ENCODE measurements around the gene PARD3.

PARD3 gene

DNA sequence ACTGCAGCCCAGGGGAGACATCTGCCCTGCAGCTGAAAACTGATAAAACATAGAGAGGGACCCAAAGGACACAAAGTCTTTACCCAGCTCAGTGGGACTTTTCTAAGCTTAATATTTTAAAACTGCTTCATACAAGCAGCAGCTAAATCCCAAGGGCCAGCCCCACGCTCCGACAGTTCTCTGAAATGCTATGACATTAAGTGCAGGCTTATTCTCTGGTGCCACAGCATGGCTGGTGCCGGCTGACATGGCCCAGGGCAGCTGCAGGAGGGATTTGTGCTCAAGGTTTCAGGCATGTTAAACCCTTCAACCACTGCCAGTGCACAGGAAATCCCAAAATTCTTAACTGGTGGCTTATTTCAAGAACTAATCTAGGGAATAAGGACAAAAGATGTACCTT lies 170.9 kb downstream of the PARD3 start:
- DNase-seq: no peak

DNA sequence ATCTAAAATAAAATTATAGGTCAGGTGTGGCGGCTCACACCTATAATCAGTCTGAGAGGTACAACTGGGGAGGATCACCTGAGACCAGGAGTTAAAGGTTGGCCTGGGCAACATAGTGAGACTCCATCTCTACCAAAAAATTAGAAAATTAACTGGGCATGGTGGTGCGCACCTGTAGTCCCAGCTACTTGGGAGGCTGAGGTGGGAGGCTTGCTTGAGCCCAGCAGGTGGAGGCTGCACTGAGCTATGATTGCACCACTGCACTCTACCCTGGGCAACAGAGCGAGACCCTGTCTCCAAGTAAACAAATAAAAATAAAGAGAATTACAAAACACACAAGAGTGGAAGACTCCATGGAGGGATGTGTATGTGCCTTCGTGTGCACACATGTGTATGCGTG lies 171.5 kb downstream of the PARD3 start:
- no peak for DNase-seq

DNA sequence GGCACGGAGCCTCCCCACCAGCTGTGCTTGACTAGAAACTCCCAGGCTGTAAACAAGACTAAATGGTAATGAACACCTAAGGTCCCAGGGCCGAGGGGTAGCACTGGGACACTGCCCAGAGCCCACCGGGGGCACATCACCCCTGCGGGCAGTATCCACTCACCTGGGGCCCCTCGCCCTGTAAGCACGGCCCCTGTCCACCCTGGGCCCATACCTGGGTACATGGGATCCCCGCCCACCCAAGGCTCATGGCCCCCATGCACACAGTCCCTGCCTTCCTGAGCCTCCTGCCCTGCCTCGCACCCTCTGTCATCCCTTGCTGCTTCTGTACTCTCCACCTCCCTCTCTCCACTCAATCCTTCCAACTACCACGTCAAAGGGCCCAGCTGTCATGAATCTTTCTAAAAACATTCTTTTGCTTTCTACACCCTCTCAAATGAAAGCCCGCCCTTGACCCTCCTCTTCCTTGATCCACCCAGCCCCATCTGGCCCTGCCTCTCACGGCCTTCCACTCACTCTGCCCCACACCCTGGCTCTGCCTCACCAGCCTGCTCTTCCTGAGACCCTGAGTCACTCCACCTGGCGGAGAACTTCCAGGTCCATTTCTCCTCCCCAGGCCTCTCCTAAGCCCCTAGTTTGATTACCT lies 173.1 kb downstream of the PARD3 start:
- DNase-seq: no peak

DNA sequence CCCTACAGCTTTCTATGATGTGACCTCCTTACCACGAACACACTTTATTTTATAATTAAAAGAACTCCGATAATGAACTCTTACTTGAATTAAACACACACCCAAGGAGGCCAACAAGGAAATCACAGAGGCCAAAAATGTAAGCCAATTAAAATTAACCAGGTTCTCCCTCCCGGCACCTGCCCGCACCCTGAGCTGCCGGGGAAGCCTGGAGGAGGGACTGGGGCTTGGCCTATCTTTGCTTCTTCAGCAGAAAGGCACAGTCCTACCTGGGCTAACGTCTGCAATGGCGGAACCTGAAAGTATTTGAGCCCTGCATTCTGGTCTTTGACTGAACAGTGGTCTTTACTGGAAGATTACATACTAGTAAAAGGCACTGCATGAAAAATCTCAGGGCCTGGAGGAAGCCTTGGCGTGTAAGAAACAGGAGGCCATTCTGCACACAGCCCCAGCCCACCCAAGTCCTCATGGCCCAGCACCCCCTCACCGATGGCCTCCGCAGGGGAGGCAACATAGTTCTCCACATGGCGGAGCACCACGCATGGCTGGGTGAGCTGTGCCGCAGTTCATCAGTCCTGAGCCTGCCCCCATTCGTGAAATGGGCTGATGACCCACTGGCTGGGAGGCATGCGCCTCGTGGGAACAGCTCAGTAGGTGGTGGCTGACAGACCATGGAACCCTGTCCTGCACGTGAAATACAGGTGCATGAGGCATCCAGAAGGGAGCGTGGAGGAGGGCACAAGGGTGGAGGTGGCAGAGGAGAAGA lies 173.8 kb downstream of the PARD3 start:
- DNase-seq: no peak

DNA sequence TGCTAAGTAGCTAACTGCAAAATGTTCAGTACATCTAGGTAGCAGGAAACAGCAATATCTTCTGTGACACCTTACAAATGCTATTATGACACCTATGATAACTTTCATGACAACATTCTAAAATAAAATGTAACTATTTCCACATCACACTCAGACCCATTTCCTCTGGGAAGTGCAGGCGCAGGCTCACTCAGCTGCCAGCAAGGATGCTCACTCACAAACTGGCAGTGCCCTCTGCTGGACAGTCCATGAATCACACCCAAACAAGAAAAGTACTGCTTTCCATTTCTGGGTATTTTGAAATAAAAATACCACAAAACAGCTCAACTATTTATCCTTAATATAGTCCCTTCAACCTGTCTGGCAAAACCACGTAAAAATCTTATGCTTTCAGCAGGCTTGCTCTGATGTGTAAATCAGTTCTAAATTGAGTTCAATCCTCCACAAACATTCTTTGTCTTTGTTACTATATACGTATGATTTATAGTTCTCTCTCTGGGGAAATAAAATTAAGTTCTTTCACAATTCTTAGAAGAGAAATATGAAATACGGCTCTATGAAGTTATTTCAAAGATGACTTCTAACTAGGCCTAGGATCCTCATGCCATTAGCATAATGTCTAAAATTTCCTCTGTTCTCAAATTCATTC lies 176.6 kb downstream of the PARD3 start:
- DNase-seq: peak; percentile 78

DNA sequence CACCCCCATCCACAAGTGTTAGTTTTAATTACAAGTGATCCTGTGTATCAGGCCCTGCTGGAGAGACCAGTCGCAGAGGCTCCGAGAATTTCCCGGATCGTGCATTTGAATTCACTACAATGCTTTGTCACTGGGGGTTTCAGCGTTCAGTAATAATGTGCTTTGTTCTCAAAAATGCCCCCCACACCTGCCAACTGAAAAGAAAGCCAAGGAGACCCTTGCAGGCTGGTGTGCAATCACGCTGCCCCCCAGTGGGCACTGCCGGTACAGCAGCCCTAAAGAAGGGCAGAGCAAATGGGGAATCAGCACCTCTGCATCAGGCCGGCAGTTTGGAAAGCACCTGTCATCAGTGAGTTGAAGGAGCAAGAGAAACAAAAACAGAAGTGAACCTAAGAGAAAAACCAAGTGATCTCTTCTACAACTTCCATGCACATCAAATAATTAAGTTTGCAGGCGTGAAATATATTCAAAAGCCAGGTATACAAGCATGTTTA lies 177.6 kb downstream of the PARD3 start:
- peak; percentile 17 for DNase-seq

DNA sequence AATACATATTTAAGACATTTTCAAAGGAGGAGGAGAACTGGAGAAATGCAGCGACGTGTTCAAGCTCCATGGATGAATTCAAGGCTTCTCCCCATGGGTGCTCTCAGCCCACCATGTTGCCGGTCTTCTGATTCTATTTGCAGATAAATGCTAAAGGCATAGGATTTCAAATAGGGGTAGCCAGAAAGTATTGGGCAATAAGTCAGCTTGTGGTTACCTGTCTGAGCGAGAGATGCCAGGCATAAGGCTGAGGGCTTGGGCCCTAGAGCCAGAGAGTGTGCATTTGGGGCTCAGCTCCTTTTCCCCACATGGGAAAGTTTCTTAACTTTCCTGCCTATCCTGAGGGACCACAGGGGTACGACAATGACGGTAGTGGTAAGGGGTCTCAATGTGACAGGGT lies 180.0 kb downstream of the PARD3 start:
- no peak for DNase-seq

DNA sequence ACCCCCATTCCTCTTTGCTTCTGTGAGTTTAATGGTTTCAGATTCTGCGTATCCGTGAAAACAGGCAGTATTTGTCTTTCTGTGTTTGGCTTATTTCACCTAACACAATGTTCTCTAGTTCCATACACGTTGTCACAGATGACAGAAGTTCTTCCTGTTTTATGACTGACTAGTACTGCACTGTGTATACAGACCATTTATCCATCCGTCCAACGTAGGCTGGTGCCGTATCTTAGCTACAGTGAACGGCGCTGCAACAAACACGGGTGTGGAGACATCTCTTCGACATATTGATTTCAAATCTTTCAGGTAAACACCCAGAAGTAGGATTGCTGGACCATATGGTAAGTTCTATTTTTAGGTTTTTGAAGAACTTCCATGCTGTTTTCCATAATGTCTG lies 181.7 kb downstream of the PARD3 start:
- no peak for DNase-seq

DNA sequence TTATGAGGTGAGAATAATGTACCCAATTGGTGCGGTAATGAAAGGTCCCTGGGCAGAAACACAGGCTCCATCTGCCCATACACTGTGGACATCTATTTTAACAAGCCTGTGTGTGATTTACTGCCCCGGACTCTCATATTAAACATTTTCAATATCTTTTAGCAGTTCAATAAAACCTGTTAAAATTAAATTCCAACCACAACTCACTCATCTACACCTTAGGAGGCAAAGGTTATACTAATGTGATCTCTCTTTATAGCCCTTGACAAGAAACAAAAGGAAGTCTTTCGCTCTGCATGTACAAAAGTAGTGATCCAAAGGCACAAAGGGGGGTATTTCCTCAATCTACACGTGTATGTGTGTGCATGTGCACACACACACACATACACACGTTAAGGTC lies 186.0 kb downstream of the PARD3 start:
- DNase-seq: no peak

DNA sequence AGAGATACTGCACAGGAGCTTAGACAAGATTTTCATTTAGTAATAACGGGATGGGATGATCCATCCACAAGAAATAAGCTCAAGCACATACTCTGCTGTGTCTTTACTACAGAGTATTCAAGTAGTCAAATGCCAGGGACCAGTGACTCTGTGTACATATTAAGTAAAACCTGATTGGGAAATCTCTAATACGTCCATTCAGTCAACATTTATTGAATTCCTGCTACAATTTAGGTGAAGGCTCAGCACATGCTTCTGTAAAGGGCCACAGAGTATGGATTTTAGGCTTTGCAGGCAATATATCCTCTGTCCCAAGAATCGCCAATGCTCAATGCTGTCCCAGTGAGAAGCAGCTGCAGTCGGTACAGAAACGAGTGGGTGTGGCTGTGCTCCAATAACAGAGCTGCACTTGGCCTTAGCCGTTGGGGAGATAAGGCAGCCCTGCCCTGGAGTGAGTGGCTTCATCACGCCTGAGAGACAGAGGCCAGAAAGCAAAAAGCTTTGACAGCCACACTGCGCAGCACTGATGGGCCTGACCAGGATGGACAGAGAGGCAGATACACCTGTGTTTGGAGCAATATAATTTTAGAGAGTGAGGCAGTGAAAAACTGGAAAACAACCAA lies 186.8 kb downstream of the PARD3 start:
- DNase-seq: no peak

DNA sequence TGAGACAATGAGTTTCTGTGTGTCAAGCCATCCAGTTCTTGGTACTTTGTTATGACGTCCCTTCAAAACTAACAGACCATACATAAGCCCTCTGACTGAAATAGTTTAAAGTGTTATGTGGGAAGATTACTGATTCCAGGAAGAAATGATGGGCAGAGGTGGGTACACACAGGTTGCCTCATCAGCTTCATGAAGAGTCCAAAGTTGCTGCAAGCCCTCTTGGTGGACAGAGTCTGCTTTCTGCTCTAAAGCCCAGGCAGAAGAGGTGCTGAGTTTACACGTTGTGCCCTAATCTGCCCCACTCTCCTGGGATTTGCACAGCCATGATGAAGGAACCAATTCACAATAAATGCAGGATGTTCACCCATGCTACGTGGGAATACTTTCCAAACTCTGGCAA lies 187.4 kb downstream of the PARD3 start:
- DNase-seq: no peak

DNA sequence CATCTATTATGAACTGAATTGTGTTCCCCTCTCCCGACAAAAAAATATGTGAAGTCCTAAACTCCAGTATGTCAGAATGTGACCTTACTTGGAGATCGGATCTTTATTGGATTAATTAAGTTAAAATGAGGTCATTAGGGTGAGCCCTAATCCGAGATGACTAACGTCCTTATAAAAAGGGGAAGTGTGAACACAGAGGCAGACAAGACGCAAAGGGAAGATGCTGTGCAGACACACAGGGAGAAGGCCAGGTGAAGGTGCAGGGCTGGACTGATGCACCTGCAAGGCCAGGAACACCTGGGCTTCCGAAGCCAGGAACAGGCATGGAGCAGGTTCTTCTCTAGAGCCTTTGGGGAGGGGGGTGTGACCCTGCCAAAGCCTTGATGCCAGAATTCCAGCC lies 187.8 kb downstream of the PARD3 start:
- DNase-seq: no peak

DNA sequence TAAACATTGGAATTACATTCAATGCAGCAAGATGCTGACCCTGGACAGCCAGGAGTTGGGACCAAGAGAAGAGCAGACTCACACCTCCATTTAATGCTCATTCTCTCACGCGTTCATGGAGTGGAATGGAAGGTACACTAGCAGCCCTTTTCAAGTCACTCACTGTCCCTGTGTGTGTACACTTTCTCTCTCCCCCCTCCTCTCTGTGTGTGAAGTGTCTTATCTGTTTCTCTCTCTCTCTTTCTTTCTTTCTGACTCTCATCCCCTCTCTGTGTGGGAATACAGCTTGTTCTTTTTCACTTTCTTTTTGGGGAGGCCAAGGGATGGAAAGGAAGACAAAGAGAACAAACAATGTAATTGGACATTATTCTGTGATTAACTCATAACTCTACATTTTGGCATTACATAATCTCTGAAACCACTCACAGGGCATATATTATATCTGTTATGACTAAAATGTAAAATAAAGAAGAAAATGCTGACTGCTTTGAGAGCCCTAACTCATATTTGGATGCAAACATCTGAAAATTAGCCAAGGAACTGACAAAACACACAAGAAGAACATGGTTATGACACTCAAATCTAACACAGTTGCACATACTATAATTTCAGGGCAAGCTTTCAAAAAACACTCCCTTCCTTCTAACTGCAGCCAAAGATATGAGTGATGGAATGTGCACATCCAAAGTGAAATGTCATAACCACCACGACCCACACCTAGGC lies 188.8 kb downstream of the PARD3 start:
- peak; percentile 20 for DNase-seq

DNA sequence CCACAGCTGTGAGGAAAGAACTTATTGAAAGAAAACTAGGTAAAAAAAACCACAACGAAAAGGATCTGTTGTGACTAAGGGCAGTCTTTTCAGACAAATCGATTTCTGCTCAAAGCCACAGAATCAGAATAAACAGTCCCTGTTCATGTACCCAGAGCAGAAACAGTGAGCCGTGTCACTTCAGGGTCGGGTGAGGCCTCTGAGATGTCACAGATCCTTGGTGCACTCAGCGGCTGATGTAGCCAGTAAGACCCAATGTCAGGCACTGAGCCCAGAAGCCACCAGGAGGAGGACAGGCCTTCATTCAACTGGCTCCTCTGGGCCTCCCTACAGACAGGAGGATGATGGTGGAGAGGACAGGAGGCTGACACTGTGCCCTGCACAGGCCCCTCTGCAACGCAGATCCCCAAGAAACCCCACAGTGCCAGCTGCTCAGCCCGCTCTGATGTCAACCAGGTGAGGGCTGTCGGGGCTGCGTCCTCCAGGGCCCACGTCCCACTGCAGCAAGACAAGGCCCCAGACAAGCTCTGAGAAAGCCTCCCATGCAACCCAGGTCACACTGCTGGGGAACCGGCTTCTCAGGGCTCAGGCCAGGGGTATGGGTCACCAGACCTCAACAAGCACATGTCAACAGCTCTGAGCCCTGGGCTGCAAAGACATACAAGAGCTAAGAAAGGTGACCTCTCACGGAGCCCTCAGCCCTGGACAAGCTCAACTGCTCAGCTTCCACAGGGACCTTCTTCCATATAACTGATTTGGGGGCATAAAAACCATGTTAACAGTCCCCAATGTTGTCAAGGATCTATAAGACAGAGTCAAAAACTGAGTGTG lies 190.6 kb downstream of the PARD3 start:
- no peak for DNase-seq

DNA sequence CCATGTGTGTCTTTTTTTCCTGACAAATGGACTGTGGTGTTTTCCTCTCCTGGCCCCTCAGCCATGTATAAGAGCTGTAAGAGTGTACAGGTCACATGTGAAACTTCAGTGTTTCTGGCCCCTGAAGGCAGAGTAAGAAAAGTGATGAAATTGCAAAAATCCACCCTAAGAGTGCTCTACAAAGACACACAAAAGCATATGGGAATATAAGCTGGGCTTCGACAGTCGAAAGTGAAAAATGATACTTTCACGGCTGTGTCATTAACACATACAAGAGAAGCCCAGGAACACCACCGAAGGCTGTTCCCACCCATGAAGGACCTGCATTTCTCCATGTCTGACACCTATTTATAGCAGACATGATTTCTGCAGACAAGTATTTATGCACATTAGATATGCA lies 192.2 kb downstream of the PARD3 start:
- no peak for DNase-seq

DNA sequence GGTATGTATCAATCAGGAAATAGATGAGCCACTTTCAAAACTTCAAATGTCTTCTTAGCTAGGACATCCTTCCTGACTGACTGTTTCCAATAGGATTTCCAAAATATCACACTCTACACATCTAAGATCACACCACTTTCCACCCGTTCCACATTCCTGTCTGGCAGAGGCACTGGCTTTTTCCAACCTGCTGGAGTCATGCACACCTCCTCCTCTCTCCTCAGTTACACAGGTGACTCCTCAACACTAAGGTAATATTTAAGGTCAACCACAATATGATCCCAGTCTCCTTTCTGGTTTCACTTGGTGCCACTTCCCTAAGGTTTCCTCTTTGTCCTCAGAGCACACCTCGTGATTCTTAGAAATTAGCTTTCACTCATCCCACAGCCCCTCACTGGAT lies 196.5 kb downstream of the PARD3 start:
- DNase-seq: no peak

DNA sequence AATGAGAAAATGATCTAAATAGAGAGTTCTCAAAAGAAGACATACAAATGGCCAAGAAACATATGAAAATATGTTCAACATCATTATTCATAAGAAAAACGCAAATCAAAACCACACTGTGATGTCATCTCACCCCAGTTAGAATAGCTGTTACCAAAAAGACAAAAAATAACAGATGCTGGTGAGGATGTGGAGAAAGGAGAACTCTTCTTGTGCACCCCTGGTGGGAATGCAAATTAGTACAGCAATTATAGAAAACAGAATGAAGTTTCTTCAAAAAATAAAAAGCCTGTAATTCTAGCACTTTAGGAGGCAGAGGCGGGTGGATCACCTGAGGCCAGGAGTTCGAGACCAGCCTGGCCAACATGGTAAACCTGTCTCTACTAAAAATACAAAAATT lies 199.3 kb downstream of the PARD3 start:
- DNase-seq: peak; percentile 41

DNA sequence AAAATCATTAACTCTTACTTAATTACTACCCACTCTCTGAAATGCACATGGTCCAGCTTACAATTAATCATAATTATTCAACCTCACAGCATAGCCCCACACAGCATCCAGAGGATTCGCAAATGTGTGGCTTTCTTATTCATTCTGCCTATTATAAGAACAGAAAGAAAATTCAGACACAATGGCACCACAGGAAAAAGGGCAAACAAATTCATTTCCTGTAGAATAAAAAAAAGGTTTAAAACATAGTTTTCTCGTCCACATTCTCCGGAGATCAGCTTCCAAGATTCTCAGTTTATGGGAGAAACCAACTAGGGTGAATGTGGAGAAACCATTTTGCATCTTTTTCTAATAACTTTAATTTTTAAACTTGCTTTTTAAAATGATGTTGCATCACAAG lies 201.6 kb downstream of the PARD3 start:
- no peak for DNase-seq

DNA sequence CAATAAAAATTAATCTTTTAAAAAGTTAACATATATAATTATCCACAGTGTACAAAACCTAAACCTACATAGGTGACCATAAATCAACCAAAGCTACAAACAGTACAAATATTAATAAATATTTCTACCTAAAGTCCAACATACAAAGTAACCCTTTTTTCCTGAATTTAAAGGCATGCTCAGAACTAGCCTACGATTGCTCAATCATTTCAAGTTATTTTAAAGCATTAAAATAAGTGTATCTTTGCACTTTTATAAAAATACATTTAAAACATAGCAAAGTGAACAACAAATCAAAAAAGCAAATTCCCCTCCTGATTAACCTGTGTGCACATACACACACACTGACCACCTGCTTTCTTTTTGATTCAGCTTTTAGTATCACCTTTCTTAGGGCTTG lies 202.2 kb downstream of the PARD3 start:
- DNase-seq: no peak

DNA sequence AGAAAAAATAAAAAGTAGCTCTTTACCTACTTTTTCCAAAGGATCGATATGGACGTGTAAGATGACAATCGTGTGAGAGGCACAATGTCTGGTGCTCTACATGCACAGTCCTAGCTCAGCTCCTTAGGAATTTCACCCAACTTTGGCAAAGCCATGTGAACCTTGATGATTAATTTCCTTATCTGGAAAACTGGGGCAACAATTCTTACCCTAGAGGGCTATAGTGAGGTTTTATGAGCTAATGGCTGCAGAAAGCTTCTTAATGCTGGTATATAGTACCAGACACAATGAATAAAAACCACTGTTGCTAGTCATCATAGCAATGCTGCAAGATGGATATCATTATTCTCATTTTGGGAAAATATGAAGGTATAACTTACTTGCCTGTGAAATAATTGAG lies 202.7 kb downstream of the PARD3 start:
- no peak for DNase-seq

DNA sequence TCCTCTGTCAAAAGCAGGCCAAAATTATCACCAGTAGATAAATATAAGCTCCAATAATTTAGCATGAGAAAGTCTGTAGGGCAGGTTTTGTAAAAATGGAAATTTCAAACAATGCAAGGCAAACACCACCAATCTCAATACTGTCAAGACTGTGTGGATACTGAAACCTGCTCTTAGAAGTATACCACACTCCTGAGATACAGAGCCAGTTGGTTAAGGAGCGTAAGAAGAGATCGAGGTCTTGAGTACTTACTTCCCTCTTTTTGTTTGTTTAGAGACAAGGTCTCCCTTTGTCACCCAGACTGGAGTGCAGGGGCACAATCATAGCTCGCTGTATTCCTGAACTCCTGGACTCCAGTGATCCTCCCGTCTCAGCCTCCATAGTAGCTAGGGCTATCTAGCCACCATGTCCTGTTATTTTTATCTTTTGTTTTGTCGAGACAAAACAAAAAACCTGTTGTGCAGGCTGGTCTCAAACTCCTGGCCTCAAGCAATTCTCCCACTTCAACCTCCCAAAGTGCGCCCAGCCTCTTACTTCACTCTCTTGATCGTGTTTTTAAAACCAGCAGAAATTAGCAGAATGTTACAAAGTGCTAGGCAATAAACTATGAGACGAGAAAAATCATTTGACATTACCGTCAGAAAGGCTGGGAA lies 205.7 kb downstream of the PARD3 start:
- DNase-seq: no peak

DNA sequence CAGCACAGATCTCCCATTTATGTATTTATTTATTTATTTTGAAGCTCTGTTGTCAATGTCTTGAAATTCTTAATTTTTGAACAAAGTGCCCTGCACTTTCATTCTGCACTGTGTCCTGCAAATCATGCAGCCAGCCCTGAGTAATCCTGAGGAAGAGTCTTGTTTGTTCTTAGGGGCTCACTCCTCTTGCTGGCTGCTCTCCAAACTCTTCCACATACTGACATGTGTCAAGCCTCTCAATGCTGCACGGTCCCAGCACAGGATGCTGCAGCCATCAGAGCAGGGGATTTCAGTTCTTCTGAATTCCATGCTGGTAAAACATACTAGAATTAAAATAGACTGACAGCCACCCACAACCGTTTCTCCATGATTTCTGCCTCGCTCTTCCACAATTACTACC lies 207.2 kb downstream of the PARD3 start:
- DNase-seq: no peak
